Fibroblast of gingiva (primary cell): ENCODE data around the gene FMO5.
"Not testable (repeated sequence)": the region's sequence is repeated elsewhere in the genome, so short reads cannot be mapped to it uniquely, and the experiment has no call there.

Experiments used
- DNase-seq: peaks from one replicate; pipeline ENCODE4 v3.0.0-alpha.2; 2011; ENCODE audit warnings: low read depth

The FMO5 gene

GRCh38 chr1:147238925-147239820, 14.0 kb upstream of the FMO5 start:
- no peak for DNase-seq

GRCh38 chr1:147238053-147238902, 13.1 kb upstream of the FMO5 start:
- no peak for DNase-seq

GRCh38 chr1:147236959-147237791, 12.0 kb upstream of the FMO5 start:
- no peak for DNase-seq

- no peak for DNase-seq
Measured at GRCh38 chr1:147236448-147236847, 11.3 kb upstream of the FMO5 start.

GRCh38 chr1:147235822-147236221, 10.7 kb upstream of the FMO5 start:
- no peak for DNase-seq

GRCh38 chr1:147233903-147234302, 8.8 kb upstream of the FMO5 start:
- not testable (repeated sequence) for DNase-seq

- not testable (repeated sequence) for DNase-seq
Measured at GRCh38 chr1:147231032-147231431, 5.9 kb upstream of the FMO5 start.

GRCh38 chr1:147223740-147224615, 1.2 kb downstream of the FMO5 start:
- no peak for DNase-seq

- no peak for DNase-seq
Measured at GRCh38 chr1:147218606-147219005, 6.5 kb downstream of the FMO5 start.

GRCh38 chr1:147217141-147217540, 8.0 kb downstream of the FMO5 start:
- DNase-seq = no peak

- no peak for DNase-seq
Measured at GRCh38 chr1:147216124-147216523, 9.0 kb downstream of the FMO5 start.

GRCh38 chr1:147215540-147215916, 9.6 kb downstream of the FMO5 start:
- DNase-seq = no peak

GRCh38 chr1:147214842-147215539, 10.1 kb downstream of the FMO5 start:
- DNase-seq = no peak

GRCh38 chr1:147214325-147214724, 10.8 kb downstream of the FMO5 start:
- DNase-seq = no peak

GRCh38 chr1:147213271-147213670, 11.9 kb downstream of the FMO5 start:
- DNase-seq = no peak

GRCh38 chr1:147211577-147211976, 13.6 kb downstream of the FMO5 start:
- DNase-seq = no peak

- no peak for DNase-seq
Measured at GRCh38 chr1:147210987-147211386, 14.2 kb downstream of the FMO5 start.

- no peak for DNase-seq
Measured at GRCh38 chr1:147209825-147210821, 15.0 kb downstream of the FMO5 start.

GRCh38 chr1:147208619-147209018, 16.5 kb downstream of the FMO5 start:
- DNase-seq = no peak
